ENCODE data around the gene CNPY1.

GRCh38 chr7:155495440-155496248, 50.7 kb downstream of the CNPY1 start:
- no peak for TF ChIP-seq POLR2A (IDR thresholded peaks at IDR 0.05)
- TF ChIP-seq, protein P1, sequence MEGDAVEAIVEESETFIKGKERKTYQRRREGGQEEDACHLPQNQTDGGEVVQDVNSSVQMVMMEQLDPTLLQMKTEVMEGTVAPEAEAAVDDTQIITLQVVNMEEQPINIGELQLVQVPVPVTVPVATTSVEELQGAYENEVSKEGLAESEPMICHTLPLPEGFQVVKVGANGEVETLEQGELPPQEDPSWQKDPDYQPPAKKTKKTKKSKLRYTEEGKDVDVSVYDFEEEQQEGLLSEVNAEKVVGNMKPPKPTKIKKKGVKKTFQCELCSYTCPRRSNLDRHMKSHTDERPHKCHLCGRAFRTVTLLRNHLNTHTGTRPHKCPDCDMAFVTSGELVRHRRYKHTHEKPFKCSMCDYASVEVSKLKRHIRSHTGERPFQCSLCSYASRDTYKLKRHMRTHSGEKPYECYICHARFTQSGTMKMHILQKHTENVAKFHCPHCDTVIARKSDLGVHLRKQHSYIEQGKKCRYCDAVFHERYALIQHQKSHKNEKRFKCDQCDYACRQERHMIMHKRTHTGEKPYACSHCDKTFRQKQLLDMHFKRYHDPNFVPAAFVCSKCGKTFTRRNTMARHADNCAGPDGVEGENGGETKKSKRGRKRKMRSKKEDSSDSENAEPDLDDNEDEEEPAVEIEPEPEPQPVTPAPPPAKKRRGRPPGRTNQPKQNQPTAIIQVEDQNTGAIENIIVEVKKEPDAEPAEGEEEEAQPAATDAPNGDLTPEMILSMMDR (IDR thresholded peaks at IDR 0.05) = no peak

Measured in breast epithelium (tissue), 3 donors.